Astrocyte (in vitro differentiated cells and primary cell): ENCODE results near the gene CYLD. TPM values are rescaled to one million over a fixed set of nuclear protein-coding genes. Genes with fewer than 3 reads are reported as not detected.
A peak's percentile ranks its signal among the peaks of the same experiment; 100 is the strongest.

Experiments
- DNase-seq: peaks from one replicate; pipeline ENCODE4 v3.0.0-alpha.2; 2010; ENCODE audit warnings: low read depth
- FAIRE-seq: peaks from 2 replicates; lab custom pipeline; 2011; peaks lifted over from hg19 to GRCh38; lab: Jason Lieb, UNC
- H2AFZ ChIP-seq: 2 replicates; pipeline ENCODE4 v1.6.0; 2012; ENCODE audit warnings: low read depth, low read length, inconsistent platforms
- H3K27ac ChIP-seq: 2 replicates; pipeline ENCODE4 v1.5.1; 2011; ENCODE audit warnings: low read depth, low read length, inconsistent platforms
- H3K27me3 ChIP-seq: 2 replicates; pipeline ENCODE4 v1.6.0; 2011; ENCODE audit warnings: low read length, inconsistent platforms; ENCODE audit not compliant: insufficient read depth
- H3K36me3 ChIP-seq: 2 replicates; pipeline ENCODE4 v1.5.1; 2011; ENCODE audit warnings: low read length, inconsistent platforms; ENCODE audit not compliant: insufficient read depth
- H3K4me1 ChIP-seq: 2 replicates; pipeline ENCODE4 v1.5.1; 2011; ENCODE audit warnings: low read length, inconsistent platforms; ENCODE audit not compliant: insufficient read depth
- H3K4me2 ChIP-seq: 2 replicates; pipeline ENCODE4 v1.6.0; 2012; ENCODE audit warnings: low read length, inconsistent platforms
- H3K4me3 ChIP-seq: 2 replicates; pipeline ENCODE4 v1.5.1; 2011; ENCODE audit warnings: low read depth, mild to moderate bottlenecking, low read length, inconsistent platforms; ENCODE audit not compliant: insufficient read depth
- H3K79me2 ChIP-seq: 2 replicates; pipeline ENCODE4 v1.6.0; 2012; ENCODE audit warnings: mild to moderate bottlenecking, low read length, inconsistent platforms; ENCODE audit not compliant: insufficient read depth
- H3K9ac ChIP-seq: 2 replicates; pipeline ENCODE4 v1.6.0; 2012; ENCODE audit warnings: mild to moderate bottlenecking, low read length, inconsistent platforms
- H3K9me3 ChIP-seq: 2 replicates; pipeline ENCODE4 v1.5.1; 2012; ENCODE audit warnings: low read depth, mild to moderate bottlenecking, low read length, inconsistent platforms; ENCODE audit not compliant: insufficient read depth
- H4K20me1 ChIP-seq: 2 replicates; pipeline ENCODE4 v1.6.0; 2012; ENCODE audit warnings: low read length, inconsistent platforms; ENCODE audit not compliant: insufficient read depth
- H3K27ac Mint-ChIP-seq: one replicate; pipeline ENCODE4 v1.8.0; 2021; ENCODE audit warnings: mild to moderate bottlenecking, mixed read lengths; ENCODE audit not compliant: unreplicated experiment
- H3K27me3 Mint-ChIP-seq: one replicate; pipeline ENCODE4 v1.8.0; 2021; ENCODE audit warnings: low read depth, mixed read lengths; ENCODE audit not compliant: unreplicated experiment
- H3K36me3 Mint-ChIP-seq: one replicate; pipeline ENCODE4 v1.8.0; 2021; ENCODE audit warnings: low read depth, mixed read lengths; ENCODE audit not compliant: unreplicated experiment
- H3K4me1 Mint-ChIP-seq: one replicate; pipeline ENCODE4 v1.8.0; 2021; ENCODE audit warnings: low read depth, mixed read lengths; ENCODE audit not compliant: unreplicated experiment
- H3K4me3 Mint-ChIP-seq: one replicate; pipeline ENCODE4 v1.8.0; 2021; ENCODE audit warnings: mild to moderate bottlenecking, moderate library complexity, mixed read lengths; ENCODE audit not compliant: unreplicated experiment
- H3K9me3 Mint-ChIP-seq: one replicate; pipeline ENCODE4 v1.8.0; 2021; ENCODE audit warnings: mild to moderate bottlenecking, mixed read lengths; ENCODE audit not compliant: unreplicated experiment
- CTCF ChIP-seq: IDR thresholded peaks from 2 replicates; pipeline ENCODE4 v1.5.1; 2011; ENCODE audit warnings: low read depth, mild to moderate bottlenecking, inconsistent platforms, low read length, moderate library complexity; ENCODE audit not compliant: insufficient read depth
- EZH2 ChIP-seq: IDR thresholded peaks from 2 replicates; pipeline ENCODE4 v1.6.1; 2012; ENCODE audit warnings: mild to moderate bottlenecking, low read length, inconsistent platforms; ENCODE audit not compliant: insufficient read depth
- total RNA-seq: library from RNA; stranded (reverse); gene quantifications from 2 replicates; pipeline ENCODE4 v1.2.1, GENCODE V29; 2021

CYLD gene
- total RNA-seq, 1 donor from 2014 or later = 34.2 TPM

- TF ChIP-seq CTCF (no peak), EZH2 (no peak)
- H3K9me3 Mint-ChIP-seq = peaks cover 5% of the 10 kb centered on the region
- FAIRE-seq = no peak
Measured at GRCh38 chr16:50739031-50739430, 2.9 kb upstream of the CYLD start.

GRCh38 chr16:50740736-50741135 lies 1.1 kb upstream of the CYLD start:
- FAIRE-seq = no peak
- Mint-ChIP-seq H3K36me3 (no peaks in the 10 kb centered on the region), H3K4me1 (peaks cover 25% of the 10 kb centered on the region), H3K27me3 (peaks cover 11% of the 10 kb centered on the region), H3K4me3 (no peak overlapping the region), H3K27ac (no peak overlapping the region), H3K9me3 (peaks cover 1% of the 10 kb centered on the region)
- Histone ChIP-seq H3K9me3 (no peaks in the 10 kb centered on the region), H3K4me2 (peak overlapping the region; percentile 92), H4K20me1 (no peaks in the 10 kb centered on the region), H3K4me1 (peaks cover 13% of the 10 kb centered on the region), H3K79me2 (no peaks in the 10 kb centered on the region), H3K27me3 (peaks cover 4% of the 10 kb centered on the region), H3K4me3 (peak overlapping the region; percentile 72), H3K27ac (no peak overlapping the region), H2AFZ (peak overlapping the region; percentile 85), H3K36me3 (no peaks in the 10 kb centered on the region), H3K9ac (peak overlapping the region; percentile 62)
- TF ChIP-seq EZH2 = no peak
- no peak for TF ChIP-seq CTCF
- DNase-seq = no peak

More at GRCh38 chr16:50739031-50739430, 2.9 kb upstream of the CYLD start:
- Histone ChIP-seq H3K27me3 (peaks cover 4% of the 10 kb centered on the region), H3K36me3 (no peaks in the 10 kb centered on the region), H3K79me2 (no peaks in the 10 kb centered on the region), H3K27ac (no peak overlapping the region), H3K9me3 (no peaks in the 10 kb centered on the region), H3K4me3 (no peak overlapping the region), H3K4me2 (no peak overlapping the region), H3K9ac (no peak overlapping the region), H3K4me1 (peaks cover 9% of the 10 kb centered on the region), H2AFZ (no peak overlapping the region), H4K20me1 (no peaks in the 10 kb centered on the region)
- peaks cover 19% of the 10 kb centered on the region for H3K27me3 Mint-ChIP-seq
- H3K4me1 Mint-ChIP-seq = peaks cover 15% of the 10 kb centered on the region
- no peak overlapping the region for H3K27ac Mint-ChIP-seq
- H3K4me3 Mint-ChIP-seq = no peak overlapping the region
- no peak for DNase-seq
- H3K36me3 Mint-ChIP-seq = no peaks in the 10 kb centered on the region

- Mint-ChIP-seq H3K36me3 (no peaks in the 10 kb centered on the region), H3K27ac (peak overlapping the region; percentile 88), H3K4me1 (peaks cover 25% of the 10 kb centered on the region), H3K4me3 (peak overlapping the region; percentile 82), H3K9me3 (no peaks in the 10 kb centered on the region), H3K27me3 (peaks cover 11% of the 10 kb centered on the region)
- Histone ChIP-seq H4K20me1 (no peaks in the 10 kb centered on the region), H3K9ac (peak overlapping the region; percentile 62), H3K79me2 (no peaks in the 10 kb centered on the region), H3K4me1 (peaks cover 13% of the 10 kb centered on the region), H3K4me2 (peak overlapping the region; percentile 92), H3K9me3 (no peaks in the 10 kb centered on the region), H3K27me3 (peaks cover 2% of the 10 kb centered on the region), H3K27ac (peak overlapping the region; percentile 40), H3K36me3 (no peaks in the 10 kb centered on the region), H3K4me3 (peak overlapping the region; percentile 72), H2AFZ (peak overlapping the region; percentile 85)
- FAIRE-seq (no peak), DNase-seq (no peak)
- no peak for TF ChIP-seq EZH2
- no peak for TF ChIP-seq CTCF
Measured at GRCh38 chr16:50741225-50741780, 583 bp upstream of the CYLD start.
